Type B pancreatic cell (in vitro differentiated cells): ENCODE results near the gene PMEPA1. TPM values are rescaled to one million over a fixed set of nuclear protein-coding genes. Genes with fewer than 3 reads are reported as not detected.

Experiments used
- DNase-seq: peaks from one replicate; pipeline ENCODE4 v3.0.0; 2021; ENCODE audit warnings: mixed read lengths; ENCODE audit not compliant: unreplicated experiment; ENCODE audit errors: extremely low spot score
- H3K27ac Mint-ChIP-seq: 2 replicates; pipeline ENCODE4 v1.8.0; 2021; ENCODE audit warnings: mild to moderate bottlenecking, mixed read lengths
- H3K27me3 Mint-ChIP-seq: 2 replicates; pipeline ENCODE4 v1.8.0; 2021; ENCODE audit warnings: mixed read lengths
- H3K36me3 Mint-ChIP-seq: 2 replicates; pipeline ENCODE4 v1.8.0; 2021; ENCODE audit warnings: mixed read lengths
- H3K4me1 Mint-ChIP-seq: one replicate; pipeline ENCODE4 v1.8.0; 2021; ENCODE audit warnings: mixed read lengths; ENCODE audit not compliant: unreplicated experiment
- H3K4me3 Mint-ChIP-seq: 2 replicates; pipeline ENCODE4 v1.8.0; 2021; ENCODE audit warnings: mild to moderate bottlenecking, mixed read lengths
- H3K9me3 Mint-ChIP-seq: 2 replicates; pipeline ENCODE4 v1.8.0; 2021; ENCODE audit warnings: mixed read lengths
- total RNA-seq: library from RNA; stranded (reverse); gene quantifications from 2 replicates; pipeline ENCODE4 v1.2.1, GENCODE V29; 2021; ENCODE audit warnings: low replicate concordance
- TF ChIP-seq, protein P1 (sequence below): fragments of 200-600 bp; sonication (generic); conservative IDR thresholded peaks from 2 replicates; pipeline ENCODE4 v1.5.0; 2021; ENCODE audit warnings: antibody characterized with exemption, mild to moderate bottlenecking

The PMEPA1 gene
- total RNA-seq, 1 donor from 2014 or later = 8.8 TPM

DNA sequence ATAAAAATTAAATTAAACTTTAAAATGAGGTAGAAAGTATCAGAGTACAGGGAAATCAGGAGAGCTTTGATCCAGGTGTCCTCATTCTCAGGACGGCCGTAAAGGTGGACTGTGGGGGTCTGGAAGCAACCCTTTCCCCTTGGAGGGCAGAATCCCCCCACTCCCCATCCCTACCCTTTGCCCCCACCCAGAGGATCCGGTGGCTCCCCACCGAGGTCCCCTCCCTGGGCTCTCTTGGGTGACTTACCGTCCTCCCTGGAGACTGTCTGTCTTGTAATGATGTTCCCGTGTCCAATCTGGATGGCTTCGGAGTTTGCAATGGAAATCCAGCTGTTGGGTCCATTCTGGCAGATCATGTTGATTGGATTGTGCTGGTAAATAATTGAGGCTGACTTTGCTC lies 96.9 kb downstream of the PMEPA1 start:
- TF ChIP-seq, protein P1, sequence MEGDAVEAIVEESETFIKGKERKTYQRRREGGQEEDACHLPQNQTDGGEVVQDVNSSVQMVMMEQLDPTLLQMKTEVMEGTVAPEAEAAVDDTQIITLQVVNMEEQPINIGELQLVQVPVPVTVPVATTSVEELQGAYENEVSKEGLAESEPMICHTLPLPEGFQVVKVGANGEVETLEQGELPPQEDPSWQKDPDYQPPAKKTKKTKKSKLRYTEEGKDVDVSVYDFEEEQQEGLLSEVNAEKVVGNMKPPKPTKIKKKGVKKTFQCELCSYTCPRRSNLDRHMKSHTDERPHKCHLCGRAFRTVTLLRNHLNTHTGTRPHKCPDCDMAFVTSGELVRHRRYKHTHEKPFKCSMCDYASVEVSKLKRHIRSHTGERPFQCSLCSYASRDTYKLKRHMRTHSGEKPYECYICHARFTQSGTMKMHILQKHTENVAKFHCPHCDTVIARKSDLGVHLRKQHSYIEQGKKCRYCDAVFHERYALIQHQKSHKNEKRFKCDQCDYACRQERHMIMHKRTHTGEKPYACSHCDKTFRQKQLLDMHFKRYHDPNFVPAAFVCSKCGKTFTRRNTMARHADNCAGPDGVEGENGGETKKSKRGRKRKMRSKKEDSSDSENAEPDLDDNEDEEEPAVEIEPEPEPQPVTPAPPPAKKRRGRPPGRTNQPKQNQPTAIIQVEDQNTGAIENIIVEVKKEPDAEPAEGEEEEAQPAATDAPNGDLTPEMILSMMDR = no peak
- no peaks in the 10 kb centered on the region for H3K9me3 Mint-ChIP-seq
- H3K27ac Mint-ChIP-seq = no peak overlapping the region
- DNase-seq = no peak
- no peaks in the 10 kb centered on the region for H3K4me1 Mint-ChIP-seq
- H3K4me3 Mint-ChIP-seq = no peak overlapping the region
- H3K27me3 Mint-ChIP-seq = peaks cover 20% of the 10 kb centered on the region
- H3K36me3 Mint-ChIP-seq = no peaks in the 10 kb centered on the region

DNA sequence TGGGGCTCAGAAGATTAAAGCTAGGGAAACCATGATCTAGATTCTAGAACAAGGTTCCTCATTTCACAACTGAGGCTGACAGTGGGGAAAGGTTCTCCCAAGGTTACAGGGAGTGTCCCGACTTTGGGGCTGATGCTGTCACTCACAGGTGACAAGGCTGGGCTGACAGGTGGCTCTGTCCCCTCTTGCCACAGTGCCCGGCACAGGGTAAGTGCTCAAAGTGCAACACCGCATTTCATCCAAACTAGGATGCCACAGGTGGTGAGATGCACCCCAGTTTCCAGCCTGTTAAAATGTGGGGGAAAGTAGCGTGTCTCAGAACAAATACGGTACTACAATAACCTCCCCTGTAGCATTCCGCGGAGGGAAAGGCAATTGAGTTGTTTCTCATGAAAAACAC lies 97.4 kb downstream of the PMEPA1 start:
- no peaks in the 10 kb centered on the region for H3K9me3 Mint-ChIP-seq
- no peak overlapping the region for H3K27ac Mint-ChIP-seq
- TF ChIP-seq, protein P1 = no peak
- H3K27me3 Mint-ChIP-seq = peaks cover 25% of the 10 kb centered on the region
- no peak for DNase-seq
- no peaks in the 10 kb centered on the region for H3K4me1 Mint-ChIP-seq
- H3K4me3 Mint-ChIP-seq = no peak overlapping the region
- no peaks in the 10 kb centered on the region for H3K36me3 Mint-ChIP-seq

DNA sequence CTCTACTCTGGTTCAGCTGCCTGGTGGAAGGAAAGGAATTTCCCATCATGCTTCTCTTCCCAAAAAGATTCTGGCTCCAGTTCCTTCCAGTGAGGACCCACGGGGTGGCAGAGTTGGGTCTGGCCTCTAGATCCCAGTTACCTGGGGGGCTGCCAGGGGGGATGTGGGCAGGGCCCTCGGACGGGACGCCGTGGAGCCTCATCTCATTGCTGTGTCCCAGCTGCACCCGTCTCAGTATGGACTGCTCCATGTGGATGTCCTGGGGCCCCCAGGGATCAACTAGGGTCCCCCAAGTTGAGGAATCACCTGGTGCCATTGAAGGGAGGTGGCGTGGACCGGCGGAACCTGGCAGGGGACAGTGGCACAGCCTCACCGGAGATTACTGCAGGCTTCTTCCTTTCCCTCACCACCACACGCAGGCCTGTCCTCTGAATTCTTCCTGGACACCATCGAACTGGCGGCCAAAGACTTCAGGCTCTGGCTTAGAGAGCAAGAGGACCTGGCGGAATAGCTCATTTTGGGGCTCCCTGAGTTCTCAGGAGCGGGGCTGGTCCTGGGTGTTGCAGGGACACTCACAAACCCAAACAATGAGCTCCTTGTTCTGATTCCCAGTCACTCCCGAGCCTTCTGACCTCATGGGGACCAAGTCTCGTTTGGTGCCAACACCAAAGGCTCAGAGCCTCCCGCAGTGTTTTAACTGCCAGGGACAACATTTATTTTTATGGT lies 98.1 kb downstream of the PMEPA1 start:
- H3K4me3 Mint-ChIP-seq = no peak overlapping the region
- H3K27me3 Mint-ChIP-seq = peaks cover 26% of the 10 kb centered on the region
- no peaks in the 10 kb centered on the region for H3K4me1 Mint-ChIP-seq
- no peak overlapping the region for H3K27ac Mint-ChIP-seq
- TF ChIP-seq, protein P1 = no peak
- DNase-seq = no peak
- H3K36me3 Mint-ChIP-seq = no peaks in the 10 kb centered on the region
- no peaks in the 10 kb centered on the region for H3K9me3 Mint-ChIP-seq

DNA sequence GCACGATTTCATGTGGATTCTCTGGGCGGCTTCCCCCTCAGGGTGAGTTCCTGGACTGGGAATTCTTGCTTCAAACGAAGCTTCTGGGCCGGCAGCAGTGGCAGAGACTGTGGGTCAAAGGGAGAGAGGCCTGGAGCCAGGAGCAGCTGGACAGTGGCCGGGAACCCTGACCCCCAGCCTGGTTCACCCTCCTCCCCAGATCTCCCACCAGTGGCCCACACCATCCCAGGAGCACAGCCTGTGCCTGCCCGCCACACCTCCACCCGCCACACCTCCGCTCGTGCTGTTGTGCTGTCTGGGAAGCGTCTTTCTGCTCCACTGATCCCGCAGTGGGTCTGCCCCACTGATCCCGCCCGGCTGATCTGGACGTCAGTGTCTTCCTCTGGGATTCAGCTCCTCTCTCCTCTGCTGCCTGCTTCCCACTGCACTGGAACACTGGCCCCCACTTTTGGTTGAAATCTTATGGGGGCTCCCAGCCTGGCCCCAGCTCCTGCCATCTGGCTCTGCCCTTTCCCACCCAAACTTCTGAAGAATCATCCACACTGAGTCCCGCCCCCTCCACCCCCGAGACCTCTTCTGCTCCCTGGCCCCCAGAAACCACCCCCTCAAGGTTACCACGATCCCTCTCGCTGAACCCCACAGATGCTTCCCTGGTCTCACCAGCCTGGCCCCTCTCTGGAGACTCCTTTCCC lies 99.4 kb downstream of the PMEPA1 start:
- no peak overlapping the region for H3K4me3 Mint-ChIP-seq
- no peaks in the 10 kb centered on the region for H3K36me3 Mint-ChIP-seq

DNA sequence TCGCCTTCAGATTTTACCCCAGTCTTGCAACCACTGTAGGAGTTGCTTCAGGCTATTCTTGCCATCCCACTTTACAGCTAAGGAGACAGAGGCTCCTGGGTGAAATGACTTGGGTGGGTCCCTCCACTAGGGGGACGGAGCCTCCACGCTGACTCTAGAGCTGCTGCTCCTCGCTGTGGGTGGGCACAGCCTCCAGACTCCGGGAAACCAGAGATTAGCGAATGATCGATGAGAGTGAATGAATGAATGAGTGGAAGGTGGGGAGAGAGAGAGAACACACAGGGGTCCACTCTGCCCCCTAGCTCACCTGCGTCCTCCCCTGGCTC lies 100.0 kb downstream of the PMEPA1 start:
- TF ChIP-seq, protein P1 = peak; percentile 44
- no peaks in the 10 kb centered on the region for H3K36me3 Mint-ChIP-seq
- no peaks in the 10 kb centered on the region for H3K4me1 Mint-ChIP-seq
- no peak overlapping the region for H3K4me3 Mint-ChIP-seq
- DNase-seq = no peak
- no peaks in the 10 kb centered on the region for H3K9me3 Mint-ChIP-seq
- peaks cover 30% of the 10 kb centered on the region for H3K27me3 Mint-ChIP-seq
- H3K27ac Mint-ChIP-seq = no peak overlapping the region

More for the DNA sequence above, 99.4 kb downstream of the PMEPA1 start:
- TF ChIP-seq, protein P1 = no peak
- Mint-ChIP-seq H3K9me3 (no peaks in the 10 kb centered on the region), H3K4me1 (no peaks in the 10 kb centered on the region), H3K27me3 (peaks cover 30% of the 10 kb centered on the region), H3K27ac (no peak overlapping the region)
- no peak for DNase-seq
